ENCODE measurements around the gene OPA1. TPM values are rescaled to one million over a fixed set of nuclear protein-coding genes. Genes with fewer than 3 reads are reported as not detected.
A peak's percentile ranks its signal among the peaks of the same experiment; 100 is the strongest.

OPA1 gene
- total RNA-seq, 2 donors from 2014 or later = 20.8 to 45.8 TPM

DNA sequence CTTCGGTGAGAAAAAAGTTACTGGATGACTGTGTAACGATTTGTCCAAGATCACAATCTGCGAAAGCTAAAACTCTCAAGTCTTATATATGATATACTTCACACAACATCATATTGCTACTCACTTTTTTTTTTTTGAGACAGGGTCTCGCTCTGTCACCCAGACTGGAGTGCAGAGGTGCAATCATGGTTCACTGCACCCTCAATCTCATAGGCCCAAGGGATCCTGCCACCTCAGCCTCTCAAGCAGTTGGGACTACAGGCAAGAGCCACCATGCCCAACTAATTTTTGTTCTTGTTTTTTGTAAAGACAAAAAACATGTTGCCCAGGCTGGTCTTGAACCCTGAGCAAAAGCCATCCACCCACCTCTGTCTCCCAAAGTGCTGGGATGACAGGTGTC is 32.9 kb upstream of the OPA1 start:
- TF ChIP-seq CTCF (IDR thresholded peaks at IDR 0.05) (no peak), POLR2A (IDR thresholded peaks at IDR 0.05) (no peak)
- WGBS, 2 donors = 85 to 97% methylated on average over 4 of the region's 4 CpGs
- no peaks in the 10 kb centered on the region for H3K27me3 ChIP-seq
- intact Hi-C loops (cut with DNase I) = no loop called here
- DNase-seq (no peak), ATAC-seq (no peak)
- peaks cover 32% of the 10 kb centered on the region for H3K4me1 ChIP-seq
- H3K4me3 ChIP-seq = no peak overlapping the region
- H3K27ac ChIP-seq = no peak overlapping the region
- H3K36me3 ChIP-seq (replicated peaks in 1 of 2; ENCODE audit: insufficient read depth in 1 of 2, low read depth in 2 of 2) = no peaks in the 10 kb centered on the region
- H3K9me3 ChIP-seq = no peaks in the 10 kb centered on the region

DNA sequence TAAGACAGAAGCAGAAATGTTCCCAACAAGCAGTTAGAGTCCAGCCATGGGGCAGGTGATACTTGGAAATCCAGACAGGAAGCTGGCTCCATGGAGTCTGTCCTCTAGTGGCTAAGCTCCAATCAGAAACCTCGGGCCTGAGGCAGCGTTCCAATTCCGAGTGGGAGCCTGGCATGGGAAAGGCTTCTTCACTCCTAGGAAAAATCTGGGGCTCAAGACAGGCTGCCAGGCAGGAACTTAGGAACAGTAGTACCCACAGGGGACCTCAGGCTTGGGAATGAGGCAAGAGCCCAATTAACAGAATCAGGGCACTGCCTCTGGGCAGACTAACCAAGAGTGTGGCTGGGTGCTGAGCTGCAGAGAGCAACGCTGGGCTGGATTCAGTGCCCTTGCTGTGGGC is 32.1 kb upstream of the OPA1 start:
- Histone ChIP-seq H3K27me3 (no peaks in the 10 kb centered on the region), H3K4me3 (no peak overlapping the region), H3K9me3 (no peaks in the 10 kb centered on the region), H3K36me3 (replicated peaks in 1 of 2; ENCODE audit: insufficient read depth in 1 of 2, low read depth in 2 of 2) (no peaks in the 10 kb centered on the region), H3K27ac (no peak overlapping the region), H3K4me1 (peaks cover 32% of the 10 kb centered on the region)
- TF ChIP-seq POLR2A (IDR thresholded peaks at IDR 0.05) = no peak
- 36 to 76% methylated on average over 4 of the region's 4 CpGs for WGBS, 2 donors
- ATAC-seq (no peak), DNase-seq (no peak)
- intact Hi-C loops (cut with DNase I) = no loop called here

DNA sequence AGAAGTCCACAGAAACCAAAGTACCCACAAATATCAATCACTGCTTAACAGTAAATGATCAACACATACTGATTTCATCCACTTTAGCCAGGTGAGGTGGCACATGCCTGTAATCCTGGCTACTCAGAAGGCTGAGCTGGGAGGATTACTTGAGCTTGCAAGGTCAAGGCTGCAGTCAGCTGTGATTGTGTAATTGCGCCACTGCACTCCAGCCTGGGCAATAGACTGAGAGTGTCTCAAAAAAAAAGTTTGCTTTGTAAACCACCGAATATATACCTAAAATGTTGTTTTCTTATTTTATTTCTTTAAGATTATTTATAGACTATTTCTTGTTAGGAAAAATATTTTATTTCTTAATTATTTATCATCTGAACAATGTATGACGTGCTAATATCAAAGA is 29.6 kb upstream of the OPA1 start:
- ATAC-seq (peak; percentile 67), DNase-seq (peak in 3 of 4 donors; percentile 24 to 51 (median 42))
- 44 to 53% methylated on average over 3 of the region's 3 CpGs for WGBS, 2 donors
- intact Hi-C loops (cut with DNase I) = no loop called here
- Histone ChIP-seq H3K36me3 (replicated peaks in 1 of 2; ENCODE audit: insufficient read depth in 1 of 2, low read depth in 2 of 2) (no peaks in the 10 kb centered on the region), H3K27me3 (no peaks in the 10 kb centered on the region), H3K4me3 (no peak overlapping the region), H3K27ac (peak overlapping the region in 3 of 4 donors; percentile 1 to 52 (median 38)), H3K4me1 (peaks cover 14% of the 10 kb centered on the region), H3K9me3 (no peaks in the 10 kb centered on the region)
- no peak for TF ChIP-seq POLR2A (IDR thresholded peaks at IDR 0.05)
- no peak for TF ChIP-seq CTCF (IDR thresholded peaks at IDR 0.05)

DNA sequence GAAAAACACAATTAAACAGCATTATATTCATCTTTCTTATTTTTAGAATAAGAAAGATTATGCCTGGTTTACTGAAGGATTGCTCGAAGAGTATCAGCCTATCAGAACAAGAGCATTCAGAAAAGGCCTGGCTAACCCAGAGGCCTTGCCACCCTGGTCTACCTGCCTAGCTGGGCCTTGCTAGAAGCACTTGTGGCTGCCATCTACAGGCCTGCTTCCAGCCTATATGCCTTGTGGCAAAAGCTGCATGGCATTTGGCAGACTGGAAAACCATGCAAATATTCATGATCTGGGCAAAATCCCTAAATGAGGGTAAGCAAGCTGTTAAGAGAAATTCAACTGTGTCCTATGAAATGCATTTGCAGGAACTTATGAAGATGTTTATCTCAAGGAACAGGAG is 29.0 kb upstream of the OPA1 start:
- DNase-seq (peak; percentile 12 to 73 (median 42)), ATAC-seq (peak; percentile 78)
- Histone ChIP-seq H3K9me3 (no peaks in the 10 kb centered on the region), H3K4me3 (no peak overlapping the region), H3K4me1 (peaks cover 14% of the 10 kb centered on the region), H3K27me3 (no peaks in the 10 kb centered on the region), H3K36me3 (replicated peaks in 1 of 2; ENCODE audit: insufficient read depth in 1 of 2, low read depth in 2 of 2) (no peaks in the 10 kb centered on the region), H3K27ac (no peak overlapping the region)
- intact Hi-C loops (cut with DNase I) = no loop called here
- WGBS, 2 donors = 26 to 54% methylated on average over 1 of the region's 1 CpG
- TF ChIP-seq CTCF (IDR thresholded peaks at IDR 0.05) = peak in 5 of 7 experiments; percentile 15 to 51 (median 26)
- TF ChIP-seq POLR2A (IDR thresholded peaks at IDR 0.05) = no peak

GRCh38 chr3:193569119-193569518 is 23.9 kb upstream of the OPA1 start:
- no peak for TF ChIP-seq POLR2A (IDR thresholded peaks at IDR 0.05)
- no peak for TF ChIP-seq CTCF (IDR thresholded peaks at IDR 0.05)
- no peak for DNase-seq
- H3K27ac ChIP-seq = no peak overlapping the region
- no peaks in the 10 kb centered on the region for H3K36me3 ChIP-seq (replicated peaks in 1 of 2; ENCODE audit: insufficient read depth in 1 of 2, low read depth in 2 of 2)
- H3K4me1 ChIP-seq = no peaks in the 10 kb centered on the region
- no peaks in the 10 kb centered on the region for H3K9me3 ChIP-seq
- H3K4me3 ChIP-seq = no peak overlapping the region
- 53 to 67% methylated on average over 2 of the region's 2 CpGs for WGBS, 2 donors
- intact Hi-C loops (cut with DNase I) = no loop called here
- no peak for ATAC-seq
- H3K27me3 ChIP-seq = no peaks in the 10 kb centered on the region
